Measurements from ENCODE around the gene EFCAB6. TPM values are rescaled to one million over a fixed set of nuclear protein-coding genes. Genes with fewer than 3 reads are reported as not detected.

The EFCAB6 gene
- polyA plus RNA-seq, 2 of the 4 experiments (the other 2 are of a cell fraction): 0.46 to 1.2 TPM

DNA sequence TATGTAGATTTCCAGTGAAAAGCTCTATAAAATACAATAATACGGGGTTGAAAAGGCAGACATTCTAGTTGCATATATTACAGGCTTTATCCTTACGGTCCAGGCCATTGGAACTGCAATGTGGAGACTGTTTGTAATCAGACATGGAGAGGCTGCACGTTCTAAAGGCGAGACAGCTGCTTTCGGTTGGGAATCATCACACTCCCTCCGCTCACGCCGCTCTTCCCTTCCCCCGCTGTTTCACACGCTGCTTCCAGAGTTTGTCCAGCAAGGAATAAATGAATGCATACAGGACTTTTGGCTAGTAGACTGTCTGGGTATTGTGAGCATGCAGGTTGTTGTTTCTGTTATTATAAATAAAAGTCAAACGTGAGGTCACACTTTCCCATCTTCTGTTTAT is 13.5 kb upstream of the EFCAB6 start (continued):
- no peak for TF ChIP-seq MYC (IDR thresholded peaks at IDR 0.05; ENCODE audit: borderline replicate concordance, low read length)
- TF ChIP-seq ZFP36 (IDR thresholded peaks at IDR 0.05; ENCODE audit: borderline replicate concordance, partially characterized antibody): no peak
- TF ChIP-seq BHLHE40 (IDR thresholded peaks at IDR 0.05; ENCODE audit: low read depth, low read length): no peak

DNA sequence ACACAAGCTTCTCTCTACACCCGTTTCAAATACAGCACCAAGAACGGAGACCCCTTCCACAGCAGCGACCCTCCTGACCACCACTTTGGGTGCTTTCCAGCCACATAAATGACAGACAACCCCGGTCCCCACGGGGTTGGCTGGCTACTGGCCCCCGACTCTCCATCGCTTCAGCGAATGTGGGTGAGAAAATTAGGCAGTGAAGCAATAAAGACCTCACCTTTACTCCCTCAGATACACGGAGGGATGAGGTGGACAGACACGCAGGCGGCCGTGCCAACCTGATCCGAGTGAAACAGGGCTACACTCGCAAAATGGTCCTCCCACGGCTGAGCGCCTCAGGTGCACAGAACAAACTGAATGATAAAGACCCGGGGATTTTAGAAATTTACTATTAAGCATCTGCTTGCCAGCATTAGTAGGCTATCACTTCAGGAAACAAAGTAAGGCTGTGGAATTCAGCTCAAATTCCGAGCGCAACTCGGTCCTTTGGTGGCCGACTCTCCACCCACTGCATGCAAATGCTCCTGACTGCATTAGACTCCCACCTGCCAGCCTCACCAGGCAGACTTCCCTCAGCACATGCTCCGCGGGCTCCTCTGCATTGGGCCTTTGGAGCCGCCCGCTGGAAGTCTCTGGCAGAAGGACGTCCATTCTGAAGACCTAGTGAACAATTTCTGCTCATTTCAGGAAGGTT is 12.8 kb upstream of the EFCAB6 start:
- POLR2A ChIA-PET: no interaction called here
- H3K4me1 ChIP-seq: peaks cover 28% of the 10 kb centered on the region
- no peak for DNase-seq (ENCODE audit: low read depth in 1 of 2, low spot score in 1 of 2)
- H3K9me3 ChIP-seq: no peaks in the 10 kb centered on the region
- ATAC-seq: no peak
- H3K4me2 ChIP-seq: no peak overlapping the region
- CTCF ChIA-PET: interaction anchor here (1.1 to 6.6 kb wide), 4 partner anchors 12 to 551 kb away, joined by 4 to 81 read pairs (median 10); no protein-coding TSS in a partner anchor
- FAIRE-seq: no peak
- TF ChIP-seq, protein P1, sequence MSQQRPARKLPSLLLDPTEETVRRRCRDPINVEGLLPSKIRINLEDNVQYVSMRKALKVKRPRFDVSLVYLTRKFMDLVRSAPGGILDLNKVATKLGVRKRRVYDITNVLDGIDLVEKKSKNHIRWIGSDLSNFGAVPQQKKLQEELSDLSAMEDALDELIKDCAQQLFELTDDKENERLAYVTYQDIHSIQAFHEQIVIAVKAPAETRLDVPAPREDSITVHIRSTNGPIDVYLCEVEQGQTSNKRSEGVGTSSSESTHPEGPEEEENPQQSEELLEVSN (IDR thresholded peaks at IDR 0.05; ENCODE audit: borderline replicate concordance, low read depth): no peak
- no peak for TF ChIP-seq RFX5 (IDR thresholded peaks at IDR 0.05)
- no peak for TF ChIP-seq ZNF302 (CRISPR knock-in tag; IDR thresholded peaks at IDR 0.05)
- TF ChIP-seq, protein P2, sequence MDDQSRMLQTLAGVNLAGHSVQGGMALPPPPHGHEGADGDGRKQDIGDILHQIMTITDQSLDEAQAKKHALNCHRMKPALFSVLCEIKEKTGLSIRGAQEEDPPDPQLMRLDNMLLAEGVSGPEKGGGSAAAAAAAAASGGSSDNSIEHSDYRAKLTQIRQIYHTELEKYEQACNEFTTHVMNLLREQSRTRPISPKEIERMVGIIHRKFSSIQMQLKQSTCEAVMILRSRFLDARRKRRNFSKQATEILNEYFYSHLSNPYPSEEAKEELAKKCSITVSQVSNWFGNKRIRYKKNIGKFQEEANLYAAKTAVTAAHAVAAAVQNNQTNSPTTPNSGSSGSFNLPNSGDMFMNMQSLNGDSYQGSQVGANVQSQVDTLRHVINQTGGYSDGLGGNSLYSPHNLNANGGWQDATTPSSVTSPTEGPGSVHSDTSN (IDR thresholded peaks at IDR 0.05): no peak
- peak overlapping the region; percentile 60 to 80; a peak in 4 of 6 replicates for H3K27ac ChIP-seq
- H3K4me3 ChIP-seq: no peak overlapping the region
- WGBS (ENCODE audit: missing lambda C conversion rate): 93% methylated on average over 26 of the region's 26 CpGs

DNA sequence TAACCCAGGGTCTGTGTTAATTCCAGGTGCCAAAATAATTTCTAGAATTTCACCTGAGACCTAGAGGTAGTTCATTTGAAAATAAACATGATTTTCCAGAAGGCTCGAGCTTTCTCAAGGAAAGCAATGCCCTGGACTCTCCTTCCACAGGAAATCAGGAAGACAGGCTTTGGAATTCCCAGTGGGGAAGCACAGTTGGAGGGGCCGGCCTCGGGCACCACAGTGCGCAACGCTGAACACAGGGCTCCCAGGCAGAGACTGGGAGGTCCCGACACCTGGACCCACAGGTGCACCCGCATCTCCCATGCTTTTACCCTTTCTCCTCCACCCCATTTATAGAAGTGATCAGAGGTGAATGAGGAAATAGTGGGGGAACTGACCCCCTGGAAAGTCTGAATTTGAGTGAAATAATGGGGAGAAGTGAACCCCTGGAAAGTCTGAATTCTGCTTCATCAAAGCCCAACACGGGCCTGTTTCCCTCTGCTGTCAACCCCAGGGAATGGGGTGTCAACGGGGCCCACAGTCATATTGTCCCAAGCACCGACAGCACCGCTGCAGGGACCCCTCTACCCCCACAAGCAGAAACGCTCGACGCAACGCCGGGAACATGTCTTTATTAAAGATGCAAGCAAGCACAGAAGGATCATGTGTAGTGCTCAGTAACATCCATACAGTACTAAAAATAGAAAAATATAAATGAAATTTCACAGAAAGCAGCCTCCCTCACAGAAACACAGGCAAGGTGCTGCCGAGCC is 12.0 kb upstream of the EFCAB6 start:
- POLR2A ChIA-PET: no interaction called here
- 53% methylated on average over 17 of the region's 17 CpGs for WGBS (ENCODE audit: missing lambda C conversion rate)
- Histone ChIP-seq H3K4me3 (no peak overlapping the region), H3K4me2 (peak overlapping the region; percentile 80), H3K4me1 (peaks cover 28% of the 10 kb centered on the region), H3K9me3 (no peaks in the 10 kb centered on the region), H3K27ac (peak overlapping the region; percentile 60 to 80)
- DNase-seq (ENCODE audit: low read depth in 1 of 2, low spot score in 1 of 2) (no peak), ATAC-seq (peak in 1 of 2 experiments; percentile 38; a peak in 3 of 6 replicates), FAIRE-seq (no peak)
- TF ChIP-seq ZNF302 (CRISPR knock-in tag; IDR thresholded peaks at IDR 0.05) (no peak), BHLHE40 (IDR thresholded peaks at IDR 0.05; ENCODE audit: low read depth, low read length) (no peak), HEYL (CRISPR knock-in tag; IDR thresholded peaks at IDR 0.05) (no peak), NPAS2 (CRISPR knock-in tag; IDR thresholded peaks at IDR 0.05; ENCODE audit: borderline replicate concordance) (no peak), HOXB13 (CRISPR knock-in tag; IDR thresholded peaks at IDR 0.05; ENCODE audit: low read depth) (no peak), GATA3 (IDR thresholded peaks at IDR 0.05; ENCODE audit: borderline replicate concordance) (no peak), CBX2 (IDR thresholded peaks at IDR 0.05; ENCODE audit: borderline replicate concordance, low read depth) (no peak), MAFK (IDR thresholded peaks at IDR 0.05; ENCODE audit: partially characterized antibody) (no peak), CHD4 (IDR thresholded peaks at IDR 0.05; ENCODE audit: borderline replicate concordance) (no peak), CHD2 (IDR thresholded peaks at IDR 0.05; ENCODE audit: low read length, partially characterized antibody) (no peak), RFX5 (IDR thresholded peaks at IDR 0.05) (no peak), TFCP2L1 (CRISPR knock-in tag; IDR thresholded peaks at IDR 0.05) (no peak)
- TF ChIP-seq, protein P1 (IDR thresholded peaks at IDR 0.05; ENCODE audit: borderline replicate concordance, low read depth): no peak
- TF ChIP-seq, protein P3, sequence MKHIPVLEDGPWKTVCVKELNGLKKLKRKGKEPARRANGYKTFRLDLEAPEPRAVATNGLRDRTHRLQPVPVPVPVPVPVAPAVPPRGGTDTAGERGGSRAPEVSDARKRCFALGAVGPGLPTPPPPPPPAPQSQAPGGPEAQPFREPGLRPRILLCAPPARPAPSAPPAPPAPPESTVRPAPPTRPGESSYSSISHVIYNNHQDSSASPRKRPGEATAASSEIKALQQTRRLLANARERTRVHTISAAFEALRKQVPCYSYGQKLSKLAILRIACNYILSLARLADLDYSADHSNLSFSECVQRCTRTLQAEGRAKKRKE (CRISPR knock-in tag; IDR thresholded peaks at IDR 0.05; ENCODE audit: low read depth): no peak
- TF ChIP-seq, protein P4, sequence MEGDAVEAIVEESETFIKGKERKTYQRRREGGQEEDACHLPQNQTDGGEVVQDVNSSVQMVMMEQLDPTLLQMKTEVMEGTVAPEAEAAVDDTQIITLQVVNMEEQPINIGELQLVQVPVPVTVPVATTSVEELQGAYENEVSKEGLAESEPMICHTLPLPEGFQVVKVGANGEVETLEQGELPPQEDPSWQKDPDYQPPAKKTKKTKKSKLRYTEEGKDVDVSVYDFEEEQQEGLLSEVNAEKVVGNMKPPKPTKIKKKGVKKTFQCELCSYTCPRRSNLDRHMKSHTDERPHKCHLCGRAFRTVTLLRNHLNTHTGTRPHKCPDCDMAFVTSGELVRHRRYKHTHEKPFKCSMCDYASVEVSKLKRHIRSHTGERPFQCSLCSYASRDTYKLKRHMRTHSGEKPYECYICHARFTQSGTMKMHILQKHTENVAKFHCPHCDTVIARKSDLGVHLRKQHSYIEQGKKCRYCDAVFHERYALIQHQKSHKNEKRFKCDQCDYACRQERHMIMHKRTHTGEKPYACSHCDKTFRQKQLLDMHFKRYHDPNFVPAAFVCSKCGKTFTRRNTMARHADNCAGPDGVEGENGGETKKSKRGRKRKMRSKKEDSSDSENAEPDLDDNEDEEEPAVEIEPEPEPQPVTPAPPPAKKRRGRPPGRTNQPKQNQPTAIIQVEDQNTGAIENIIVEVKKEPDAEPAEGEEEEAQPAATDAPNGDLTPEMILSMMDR (IDR thresholded peaks at IDR 0.05): no peak
- CTCF ChIA-PET: interaction anchor here (1.1 to 6.6 kb wide), 3 partner anchors 25 to 436 kb away, joined by 3 to 81 read pairs (median 10); no protein-coding TSS in a partner anchor
